Measurements from ENCODE around the gene PROC.

GRCh38 chr2:127401757-127402695, 16.2 kb upstream of the PROC start:
- no peak for TF ChIP-seq EP300 (IDR thresholded peaks at IDR 0.05)
- TF ChIP-seq, protein P1, sequence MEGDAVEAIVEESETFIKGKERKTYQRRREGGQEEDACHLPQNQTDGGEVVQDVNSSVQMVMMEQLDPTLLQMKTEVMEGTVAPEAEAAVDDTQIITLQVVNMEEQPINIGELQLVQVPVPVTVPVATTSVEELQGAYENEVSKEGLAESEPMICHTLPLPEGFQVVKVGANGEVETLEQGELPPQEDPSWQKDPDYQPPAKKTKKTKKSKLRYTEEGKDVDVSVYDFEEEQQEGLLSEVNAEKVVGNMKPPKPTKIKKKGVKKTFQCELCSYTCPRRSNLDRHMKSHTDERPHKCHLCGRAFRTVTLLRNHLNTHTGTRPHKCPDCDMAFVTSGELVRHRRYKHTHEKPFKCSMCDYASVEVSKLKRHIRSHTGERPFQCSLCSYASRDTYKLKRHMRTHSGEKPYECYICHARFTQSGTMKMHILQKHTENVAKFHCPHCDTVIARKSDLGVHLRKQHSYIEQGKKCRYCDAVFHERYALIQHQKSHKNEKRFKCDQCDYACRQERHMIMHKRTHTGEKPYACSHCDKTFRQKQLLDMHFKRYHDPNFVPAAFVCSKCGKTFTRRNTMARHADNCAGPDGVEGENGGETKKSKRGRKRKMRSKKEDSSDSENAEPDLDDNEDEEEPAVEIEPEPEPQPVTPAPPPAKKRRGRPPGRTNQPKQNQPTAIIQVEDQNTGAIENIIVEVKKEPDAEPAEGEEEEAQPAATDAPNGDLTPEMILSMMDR (IDR thresholded peaks at IDR 0.05), result no peak

Measured in ovary (tissue), 3 donors.